GM19035 (cell line): Measurements from ENCODE around the gene ARMC10.
A peak's percentile ranks its signal among the peaks of the same experiment; 100 is the strongest.
"Not testable (repeated sequence)": the region's sequence is repeated elsewhere in the genome, so short reads cannot be mapped to it uniquely, and the experiment has no call there.

ENCODE experiments used
- ATAC-seq: cut with Tn5 transposase; IDR thresholded peaks from one replicate; pipeline ENCODE4 v1.9.1; 2021; ENCODE audit not compliant: unreplicated experiment

The ARMC10 gene

DNA sequence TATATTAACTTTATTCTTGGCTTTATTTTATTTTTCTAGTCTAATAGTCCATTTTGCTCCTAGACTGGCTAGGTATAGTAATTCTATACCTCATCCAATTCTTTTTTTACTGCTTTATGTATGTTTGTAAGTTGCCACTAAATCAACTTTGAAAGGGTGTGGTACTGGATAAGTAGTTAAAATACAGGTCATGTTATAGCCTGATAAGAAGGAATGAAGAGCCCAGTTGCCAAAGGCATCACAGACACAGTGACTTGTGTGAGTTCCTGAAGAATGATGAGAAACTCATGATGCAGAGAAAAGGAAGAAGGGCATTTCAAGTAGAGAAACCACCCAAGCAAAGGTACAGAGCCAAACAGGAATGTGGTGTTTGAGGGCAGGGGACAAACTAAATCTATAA is 46.7 kb downstream of the ARMC10 start:
- ATAC-seq = no peak

GRCh38 chr7:103123529-103123928 is 48.6 kb downstream of the ARMC10 start:
- ATAC-seq = no peak

- no peak for ATAC-seq
Measured at GRCh38 chr7:103124429-103124979, 49.6 kb downstream of the ARMC10 start.

GRCh38 chr7:103127006-103127405 is 52.1 kb downstream of the ARMC10 start:
- no peak for ATAC-seq

DNA sequence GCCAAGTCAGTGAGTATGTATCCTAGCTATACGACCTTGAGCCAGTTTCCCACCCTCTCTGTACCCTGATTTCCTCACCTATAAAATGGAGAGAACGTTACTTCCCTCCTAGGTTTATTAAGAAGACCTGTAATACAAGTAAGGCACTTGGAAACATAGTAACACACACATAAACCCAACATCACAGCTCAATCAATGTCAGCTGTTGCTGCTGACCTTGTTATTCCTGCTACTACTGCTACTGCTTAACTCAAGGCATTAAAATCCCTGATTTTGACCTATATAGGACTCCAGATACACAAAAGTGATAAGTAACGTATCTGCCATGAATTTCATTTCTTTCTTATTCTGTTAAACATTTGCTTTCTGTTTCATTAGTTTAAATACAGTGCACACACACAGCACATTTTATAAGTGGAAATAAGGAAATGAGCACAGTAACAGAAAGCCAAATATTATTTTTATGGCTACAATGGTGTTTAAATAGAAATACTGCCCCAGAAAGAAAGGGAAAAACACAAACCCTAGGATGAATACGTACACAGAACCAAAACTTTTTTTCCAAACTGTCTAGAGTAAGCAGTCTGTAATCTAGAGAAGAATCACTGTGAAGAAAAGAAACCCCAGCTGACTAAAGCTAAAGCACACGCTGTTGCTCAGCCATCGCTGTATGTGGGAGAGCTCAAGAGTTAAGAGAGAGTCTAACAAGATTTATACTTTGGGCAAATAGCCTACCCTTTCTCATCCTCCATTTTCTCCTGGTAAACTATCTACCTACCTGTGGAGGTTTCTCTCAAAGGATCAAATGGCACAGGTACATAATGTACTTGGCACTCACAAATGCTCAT is 55.0 kb downstream of the ARMC10 start:
- ATAC-seq = no peak

- no peak for ATAC-seq
Measured at GRCh38 chr7:103130901-103131624, 56.1 kb downstream of the ARMC10 start.

DNA sequence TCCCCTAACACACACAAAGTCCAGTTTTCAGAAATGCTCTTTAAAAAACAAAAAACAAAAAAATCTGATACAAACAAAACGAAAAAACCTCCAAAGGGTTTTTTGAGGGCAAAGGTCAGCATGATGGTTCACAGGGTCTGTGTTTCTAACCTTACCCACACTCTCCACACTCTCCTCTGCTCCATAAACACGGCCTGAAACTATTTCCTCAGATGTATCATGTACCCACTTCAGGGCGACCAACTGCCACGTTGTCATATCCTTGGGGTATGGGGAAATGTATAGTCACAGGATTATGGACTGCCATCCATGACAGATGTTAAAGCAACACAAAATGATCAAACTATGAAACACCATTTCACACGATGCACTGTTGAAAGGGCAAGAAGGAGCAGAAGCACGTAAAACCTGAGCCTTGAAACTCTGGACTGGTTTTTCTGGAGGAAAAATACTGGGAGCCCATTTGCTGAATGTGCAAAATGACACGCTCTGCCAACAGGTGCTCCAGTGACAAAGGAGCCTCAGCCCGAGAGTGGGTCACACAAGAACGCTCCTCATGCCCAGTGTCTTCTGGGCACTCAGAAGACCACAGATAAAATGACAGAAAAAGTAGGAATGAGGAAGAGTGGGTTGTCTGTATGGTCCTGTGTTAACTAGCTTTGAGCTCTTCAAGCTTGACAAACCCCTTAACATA is 58.2 kb downstream of the ARMC10 start:
- ATAC-seq = no peak

DNA sequence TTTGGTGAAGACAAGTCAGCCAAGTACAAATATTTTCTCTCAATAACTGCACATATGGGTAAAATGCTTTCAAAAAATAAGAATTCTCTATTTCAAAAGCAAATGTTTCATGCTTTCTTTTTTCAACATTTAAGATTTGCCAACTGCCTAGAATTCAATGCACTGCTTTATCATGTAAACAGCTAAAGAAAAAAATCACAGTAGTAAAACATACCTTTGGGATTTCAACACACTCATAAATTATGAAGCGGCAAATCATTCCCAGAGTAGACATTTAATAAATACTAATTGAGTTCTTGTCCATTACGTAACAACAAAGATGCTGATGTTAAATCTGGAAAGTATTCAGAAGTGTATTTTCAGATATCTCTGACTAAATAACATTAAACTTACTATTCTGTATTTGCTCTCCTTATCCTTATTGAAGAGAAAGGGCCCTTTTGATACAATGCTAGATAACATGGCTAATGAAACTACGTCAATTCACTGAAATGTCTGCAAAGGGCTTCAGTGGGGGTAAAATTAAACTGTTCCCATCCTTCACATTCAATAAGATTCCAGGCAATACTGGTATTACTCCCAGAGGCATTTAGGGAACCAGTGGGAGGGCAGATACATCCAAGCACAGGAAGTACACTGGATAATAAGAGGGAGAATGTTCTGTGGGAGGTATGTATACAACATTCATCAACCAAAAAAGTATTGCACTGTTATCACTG is 60.1 kb downstream of the ARMC10 start:
- ATAC-seq = no peak

DNA sequence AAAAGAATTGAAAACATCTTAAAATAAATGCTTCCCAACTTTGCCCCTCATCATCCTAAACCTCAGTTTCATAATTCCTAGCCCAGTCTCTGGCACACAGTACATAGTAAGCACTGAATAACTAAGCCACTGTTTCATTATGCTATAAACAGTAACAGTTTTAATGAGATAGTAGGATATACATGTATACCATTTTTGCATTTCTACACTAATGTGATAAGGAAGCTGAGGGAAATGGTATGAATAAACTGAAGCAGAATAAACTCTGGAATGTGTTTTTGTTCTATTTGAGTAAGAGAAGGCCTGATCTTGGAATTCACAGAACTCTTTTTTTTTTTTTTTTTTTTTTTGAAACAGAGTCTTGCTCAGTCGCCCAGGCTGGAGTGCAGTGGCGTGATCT is 65.1 kb downstream of the ARMC10 start:
- ATAC-seq = no peak

DNA sequence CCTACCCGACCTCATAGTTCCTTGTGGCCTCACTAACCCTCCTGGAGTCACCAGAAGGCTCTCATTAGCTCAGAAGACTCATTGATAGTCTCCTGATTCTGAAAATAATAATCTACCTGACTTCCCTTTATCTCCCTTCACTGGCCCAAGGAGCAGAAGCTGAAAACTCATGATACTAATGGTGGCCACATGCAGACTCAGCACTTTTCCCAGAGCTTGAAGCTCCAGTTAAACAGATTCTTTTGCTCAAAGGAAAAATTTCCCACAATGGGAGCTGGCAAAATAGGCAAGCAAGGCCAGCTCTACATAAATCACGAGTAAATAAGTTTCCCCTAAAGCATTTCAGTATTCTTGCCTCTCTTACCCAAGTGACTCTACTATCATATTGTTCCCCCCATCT is 65.7 kb downstream of the ARMC10 start:
- ATAC-seq = no peak

- no peak for ATAC-seq
Measured at GRCh38 chr7:103141753-103142404, 66.9 kb downstream of the ARMC10 start.

GRCh38 chr7:103142494-103142893 is 67.6 kb downstream of the ARMC10 start:
- ATAC-seq = no peak

DNA sequence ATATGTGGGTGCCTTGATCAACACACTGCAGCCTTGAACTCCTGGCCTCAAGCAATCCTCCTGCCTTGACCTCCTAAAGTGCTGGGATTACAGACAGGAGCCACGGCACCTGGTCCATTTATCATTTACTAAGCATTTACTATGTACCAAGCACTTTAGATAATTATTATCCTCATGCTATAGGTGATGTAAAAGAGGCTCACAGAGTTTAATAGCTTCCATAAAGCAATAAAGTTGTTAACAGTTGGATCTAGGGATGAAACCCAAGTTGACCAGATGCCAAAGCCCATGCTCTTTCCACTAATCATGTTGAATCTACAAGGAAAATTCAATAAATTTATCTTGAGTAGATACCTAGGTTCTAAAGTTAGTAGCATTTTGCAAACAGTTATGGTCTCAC is 68.9 kb downstream of the ARMC10 start:
- ATAC-seq = no peak

GRCh38 chr7:103144754-103145153 is 69.8 kb downstream of the ARMC10 start:
- ATAC-seq = not testable (repeated sequence)

GRCh38 chr7:103148131-103148993 is 73.4 kb downstream of the ARMC10 start:
- peak; percentile 1 for ATAC-seq
